HG02943 (cell line): ENCODE results near the gene LPIN1.
"Not testable (repeated sequence)": the region's sequence is repeated elsewhere in the genome, so short reads cannot be mapped to it uniquely, and the experiment has no call there.

Experiments
- ATAC-seq: cut with Tn5 transposase; IDR thresholded peaks from one replicate; pipeline ENCODE4 v1.9.1; 2021; ENCODE audit warnings: mild to moderate bottlenecking, low read depth, moderate library complexity; ENCODE audit not compliant: unreplicated experiment

LPIN1 gene

GRCh38 chr2:11759182-11759975 is 12.9 kb downstream of the LPIN1 start:
- not testable (repeated sequence) for ATAC-seq

GRCh38 chr2:11761259-11761658 is 14.8 kb downstream of the LPIN1 start:
- ATAC-seq: no peak

- ATAC-seq: no peak
Observed at GRCh38 chr2:11762031-11762430, 15.6 kb downstream of the LPIN1 start.

GRCh38 chr2:11762799-11763461 is 16.5 kb downstream of the LPIN1 start:
- ATAC-seq: no peak

GRCh38 chr2:11764359-11764758 is 17.9 kb downstream of the LPIN1 start:
- ATAC-seq: no peak

- ATAC-seq: no peak
Observed at GRCh38 chr2:11764920-11765319, 18.5 kb downstream of the LPIN1 start.

- ATAC-seq: no peak
Observed at GRCh38 chr2:11765501-11765900, 19.1 kb downstream of the LPIN1 start.

- no peak for ATAC-seq
Observed at GRCh38 chr2:11766016-11766415, 19.6 kb downstream of the LPIN1 start.

GRCh38 chr2:11767779-11768178 is 21.3 kb downstream of the LPIN1 start:
- no peak for ATAC-seq

GRCh38 chr2:11768946-11769345 is 22.5 kb downstream of the LPIN1 start:
- ATAC-seq: no peak

- no peak for ATAC-seq
Observed at GRCh38 chr2:11769516-11769915, 23.1 kb downstream of the LPIN1 start.

- ATAC-seq: no peak
Observed at GRCh38 chr2:11770531-11771188, 24.2 kb downstream of the LPIN1 start.

- ATAC-seq: no peak
Observed at GRCh38 chr2:11771971-11772615, 25.7 kb downstream of the LPIN1 start.

GRCh38 chr2:11773111-11773510 is 26.7 kb downstream of the LPIN1 start:
- no peak for ATAC-seq

GRCh38 chr2:11773747-11774525 is 27.5 kb downstream of the LPIN1 start:
- ATAC-seq: no peak

- no peak for ATAC-seq
Observed at GRCh38 chr2:11774600-11774999, 28.2 kb downstream of the LPIN1 start.

- ATAC-seq: peak; percentile 85
Observed at GRCh38 chr2:11775384-11775783, 29.0 kb downstream of the LPIN1 start.

GRCh38 chr2:11777066-11777782 is 30.8 kb downstream of the LPIN1 start:
- ATAC-seq: no peak

GRCh38 chr2:11777886-11778415 is 31.5 kb downstream of the LPIN1 start:
- no peak for ATAC-seq
